ENCODE data around the gene MDFI. TPM values are rescaled to one million over a fixed set of nuclear protein-coding genes. Genes with fewer than 3 reads are reported as not detected.

MDFI gene
- total RNA-seq, 2 donors from 2014 or later, result 52.7 to 80.0 TPM

- H3K4me1 ChIP-seq (ENCODE audit: control insufficient read depth, insufficient read depth, low read length), result peaks cover 8% of the 10 kb centered on the region
- peaks cover 29% of the 10 kb centered on the region for H3K4me1 Mint-ChIP-seq
- no peaks in the 10 kb centered on the region for H3K9me3 ChIP-seq (ENCODE audit: control insufficient read depth, low read length)
- no peaks in the 10 kb centered on the region for H3K27me3 ChIP-seq (ENCODE audit: control insufficient read depth, insufficient read depth, low read length, poor library complexity, severe bottlenecking)
- peaks cover 8% of the 10 kb centered on the region for H3K36me3 ChIP-seq (ENCODE audit: control insufficient read depth, insufficient read depth, low read length)
- H3K36me3 Mint-ChIP-seq (ENCODE audit: low read depth), result peaks cover 40% of the 10 kb centered on the region
- peak; percentile 38 for DNase-seq
- no peak overlapping the region for H3K4me3 ChIP-seq (ENCODE audit: low read length)
- H3K9me3 Mint-ChIP-seq, result no peaks in the 10 kb centered on the region
- no peak overlapping the region for H3K9ac ChIP-seq (ENCODE audit: extremely low read depth, low read length, poor library complexity, severe bottlenecking)
- H3K4me3 Mint-ChIP-seq, result no peak overlapping the region
- no peak overlapping the region for H3K27ac ChIP-seq (ENCODE audit: low read depth, low read length)
- H3K27ac Mint-ChIP-seq, result no peak overlapping the region
- 89 to 91% methylated on average over 9 to 14 of the region's 14 CpGs for WGBS, 2 experiments (ENCODE audit: insufficient coverage in 1 of 2, insufficient read length in 1 of 2)
- TF ChIP-seq CTCF (conservative IDR thresholded peaks at IDR 0.05), result no peak
- H3K27me3 Mint-ChIP-seq (ENCODE audit: insufficient read depth), result peaks cover 6% of the 10 kb centered on the region
Measured at GRCh38 chr6:41646026-41646795, 7.9 kb downstream of the MDFI start.

- Histone ChIP-seq H3K4me1 (ENCODE audit: control insufficient read depth, insufficient read depth, low read length) (peaks cover 8% of the 10 kb centered on the region), H3K27ac (ENCODE audit: low read depth, low read length) (no peak overlapping the region), H3K9ac (ENCODE audit: extremely low read depth, low read length, poor library complexity, severe bottlenecking) (no peak overlapping the region), H3K27me3 (ENCODE audit: control insufficient read depth, insufficient read depth, low read length, poor library complexity, severe bottlenecking) (no peaks in the 10 kb centered on the region), H3K9me3 (ENCODE audit: control insufficient read depth, low read length) (no peaks in the 10 kb centered on the region), H3K36me3 (ENCODE audit: control insufficient read depth, insufficient read depth, low read length) (peaks cover 8% of the 10 kb centered on the region), H3K4me3 (ENCODE audit: low read length) (no peak overlapping the region)
- TF ChIP-seq CTCF (conservative IDR thresholded peaks at IDR 0.05), result no peak
- H3K9me3 Mint-ChIP-seq, result no peaks in the 10 kb centered on the region
- H3K4me3 Mint-ChIP-seq, result no peak overlapping the region
- no peak for DNase-seq
- no peak overlapping the region for H3K27ac Mint-ChIP-seq
- no peaks in the 10 kb centered on the region for H3K27me3 Mint-ChIP-seq (ENCODE audit: insufficient read depth)
- H3K36me3 Mint-ChIP-seq (ENCODE audit: low read depth), result peaks cover 40% of the 10 kb centered on the region
- WGBS, 2 experiments (ENCODE audit: insufficient coverage in 1 of 2, insufficient read length in 1 of 2), result 92 to 96% methylated on average over 4 to 9 of the region's 9 CpGs
- peaks cover 29% of the 10 kb centered on the region for H3K4me1 Mint-ChIP-seq
Measured at GRCh38 chr6:41647061-41647511, 8.8 kb downstream of the MDFI start.

DNA sequence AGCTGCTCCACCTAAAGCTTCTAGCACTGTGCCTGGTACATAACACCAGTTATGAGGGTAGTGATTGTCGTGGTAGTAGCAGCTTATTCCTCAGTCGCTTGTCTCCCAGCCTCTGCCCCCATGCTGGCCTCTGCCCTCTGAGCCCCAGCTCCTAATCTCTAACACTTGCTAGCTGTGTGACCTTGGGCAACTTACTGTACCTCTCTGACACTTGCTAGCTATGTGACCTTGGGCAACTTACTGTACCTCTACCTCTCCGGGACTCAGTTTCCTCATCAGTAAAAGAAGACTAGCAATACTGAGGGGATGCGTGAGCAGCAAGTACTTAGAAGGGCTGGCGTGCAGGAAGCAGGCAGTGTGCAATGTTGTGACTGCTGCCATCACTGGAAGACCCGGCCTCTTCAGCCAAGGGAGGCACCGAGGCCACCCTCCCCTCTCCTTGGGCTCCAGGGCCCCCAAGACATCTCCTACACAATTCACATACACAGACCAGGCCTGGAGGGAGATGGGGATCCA is 9.9 kb downstream of the MDFI start:
- TF ChIP-seq CTCF (conservative IDR thresholded peaks at IDR 0.05), result no peak
- Histone ChIP-seq H3K36me3 (ENCODE audit: control insufficient read depth, insufficient read depth, low read length) (peaks cover 8% of the 10 kb centered on the region), H3K9me3 (ENCODE audit: control insufficient read depth, low read length) (no peaks in the 10 kb centered on the region), H3K4me1 (ENCODE audit: control insufficient read depth, insufficient read depth, low read length) (peaks cover 5% of the 10 kb centered on the region), H3K9ac (ENCODE audit: extremely low read depth, low read length, poor library complexity, severe bottlenecking) (no peak overlapping the region), H3K4me3 (ENCODE audit: low read length) (no peak overlapping the region), H3K27ac (ENCODE audit: low read depth, low read length) (no peak overlapping the region), H3K27me3 (ENCODE audit: control insufficient read depth, insufficient read depth, low read length, poor library complexity, severe bottlenecking) (no peaks in the 10 kb centered on the region)
- Mint-ChIP-seq H3K36me3 (ENCODE audit: low read depth) (peaks cover 46% of the 10 kb centered on the region), H3K9me3 (no peaks in the 10 kb centered on the region), H3K27ac (no peak overlapping the region), H3K27me3 (ENCODE audit: insufficient read depth) (no peaks in the 10 kb centered on the region), H3K4me3 (no peak overlapping the region), H3K4me1 (peaks cover 23% of the 10 kb centered on the region)
- no peak for DNase-seq
- WGBS, 2 experiments (ENCODE audit: insufficient coverage in 1 of 2, insufficient read length in 1 of 2), result 92 to 100% methylated on average over 5 to 7 of the region's 7 CpGs

Measured in endodermal cell (in vitro differentiated cells).